IMR-90 (cell line): ENCODE results near the gene CCN6. TPM values are rescaled to one million over a fixed set of nuclear protein-coding genes. Genes with fewer than 3 reads are reported as not detected.
A peak's percentile ranks its signal among the peaks of the same experiment; 100 is the strongest.

Experiments used
- ATAC-seq: fragments of 200-7000 bp; cut with Tn5 transposase; 2 replicates; pipeline ENCODE4 v1.9.1; 2020; ENCODE audit warnings: low read depth, mild to moderate bottlenecking, moderate library complexity
- BruUV-seq: library from RNA; stranded (reverse); fragments of 400-500 nt; replicated peaks from 2 replicates; lab custom pipeline; 2021; lab: Mats Ljungman, UMichigan
- CTCF ChIA-PET: fragments of 300-600 bp; formaldehyde crosslinking; extraction: SDS; loops from one replicate; lab custom pipeline; 2021; ENCODE audit warnings: antibody characterized with exemption; lab: Yijun Ruan, JAX
- POLR2A ChIA-PET: fragments of 300-600 bp; sonication (Branson Sonifier 250); formaldehyde crosslinking; loops from one replicate; lab custom pipeline; 2022; ENCODE audit warnings: antibody characterized with exemption; ENCODE audit not compliant: unreplicated experiment; lab: Charles Lee
- DNase-seq: peaks from one replicate; pipeline ENCODE4 v3.0.0; 2013
- H2AFZ ChIP-seq: replicated peaks from 2 replicates; pipeline ENCODE3; 2013; ENCODE audit warnings: low read length, mild to moderate bottlenecking; ENCODE audit not compliant: poor library complexity
- H2AK5ac ChIP-seq: 2 replicates; pipeline ENCODE4 v1.6.1; 2013; ENCODE audit warnings: low read depth, low read length, inconsistent platforms
- H2AK9ac ChIP-seq: replicated peaks from 2 replicates; pipeline ENCODE3; 2013; ENCODE audit warnings: mild to moderate bottlenecking, low read depth, low read length, moderate library complexity; ENCODE audit not compliant: poor library complexity
- H2BK120ac ChIP-seq: 2 replicates; pipeline ENCODE4 v1.6.1; 2013; ENCODE audit warnings: low read depth, low read length, inconsistent platforms
- H2BK15ac ChIP-seq: 3 replicates; pipeline ENCODE4 v1.6.1; 2013; ENCODE audit warnings: low read depth, low read length, inconsistent platforms
- H2BK20ac ChIP-seq: 2 replicates; pipeline ENCODE4 v1.6.1; 2013; ENCODE audit warnings: low read depth, mild to moderate bottlenecking, inconsistent platforms, low read length, moderate library complexity
- H2BK5ac ChIP-seq: 2 replicates; pipeline ENCODE4 v1.6.1; 2013; ENCODE audit warnings: mild to moderate bottlenecking, low read depth, low read length, inconsistent platforms; ENCODE audit not compliant: poor library complexity, severe bottlenecking
- H3K14ac ChIP-seq: replicated peaks from 2 replicates; pipeline ENCODE4 v1.6.1; 2013; ENCODE audit warnings: low read depth, low read length, inconsistent platforms
- H3K18ac ChIP-seq: 2 replicates; pipeline ENCODE4 v1.6.1; 2013; ENCODE audit warnings: low read depth, low read length, control low read depth
- H3K23ac ChIP-seq: 2 replicates; pipeline ENCODE4 v1.6.1; 2013; ENCODE audit warnings: low read depth, low read length, inconsistent platforms
- H3K27ac ChIP-seq: 2 replicates; pipeline ENCODE4 v1.5.1; 2013; ENCODE audit warnings: mild to moderate bottlenecking, control low read depth, low read length; ENCODE audit not compliant: insufficient read depth
- H3K27me3 ChIP-seq: 2 replicates; pipeline ENCODE4 v1.6.1; 2013; ENCODE audit warnings: low read length; ENCODE audit not compliant: control insufficient read depth, insufficient read depth
- H3K36me3 ChIP-seq: 2 replicates; pipeline ENCODE4 v1.6.1; 2013; ENCODE audit warnings: low read length, mixed read lengths; ENCODE audit not compliant: control insufficient read depth, insufficient read depth
- H3K4ac ChIP-seq: 2 replicates; pipeline ENCODE4 v1.6.1; 2013; ENCODE audit warnings: low read depth, low read length, inconsistent platforms
- H3K4me1 ChIP-seq: 2 replicates; pipeline ENCODE4 v1.6.1; 2013; ENCODE audit warnings: low read length, mixed read lengths; ENCODE audit not compliant: control insufficient read depth, insufficient read depth
- H3K4me2 ChIP-seq: 2 replicates; pipeline ENCODE4 v1.6.1; 2013; ENCODE audit warnings: low read depth, mild to moderate bottlenecking, control low read depth, low read length, moderate library complexity
- H3K4me3 ChIP-seq: 2 replicates; pipeline ENCODE4 v1.5.1; 2013; ENCODE audit warnings: low read depth, mild to moderate bottlenecking, control low read depth, low read length, moderate library complexity; ENCODE audit not compliant: insufficient read depth
- H3K56ac ChIP-seq: 2 replicates; pipeline ENCODE4 v1.6.1; 2013; ENCODE audit warnings: low read length, inconsistent platforms; ENCODE audit not compliant: insufficient read depth; ENCODE audit errors: extremely low read depth
- H3K79me1 ChIP-seq, 2 experiments: 2 replicates each; pipeline ENCODE4 v1.6.1; 2013; ENCODE audit warnings: low read length in 2 of 2, inconsistent platforms in 1 of 2, low read depth in 1 of 2
- H3K9ac ChIP-seq: 2 replicates; pipeline ENCODE4 v1.6.1; 2013; ENCODE audit warnings: low read depth, low read length, control low read depth
- H3K9me1 ChIP-seq: 2 replicates; pipeline ENCODE4 v1.6.1; 2013; ENCODE audit warnings: low read length, inconsistent platforms; ENCODE audit not compliant: insufficient read depth
- H3K9me3 ChIP-seq: 2 replicates; pipeline ENCODE4 v1.6.1; 2013; ENCODE audit warnings: low read length; ENCODE audit not compliant: control insufficient read depth, insufficient read depth
- H4K20me1 ChIP-seq: 2 replicates; pipeline ENCODE4 v1.6.1; 2013; ENCODE audit warnings: low read length, inconsistent platforms; ENCODE audit not compliant: insufficient read depth
- H4K5ac ChIP-seq: 2 replicates; pipeline ENCODE4 v1.6.1; 2013; ENCODE audit warnings: mild to moderate bottlenecking, low read depth, low read length, control low read depth
- H4K8ac ChIP-seq, 2 experiments: 2 replicates each; pipeline ENCODE4 v1.6.1; 2013; ENCODE audit warnings: low read depth in 2 of 2, low read length in 2 of 2, control low read depth in 1 of 2, inconsistent platforms in 1 of 2
- H4K91ac ChIP-seq: 2 replicates; pipeline ENCODE4 v1.6.1; 2013; ENCODE audit warnings: low read depth, low read length, inconsistent platforms; ENCODE audit not compliant: insufficient read depth
- BHLHE40 ChIP-seq: fragments of 150-350 bp; IDR thresholded peaks from 2 replicates; pipeline ENCODE4 v1.6.1; 2016; ENCODE audit warnings: mild to moderate bottlenecking, low read depth, low read length
- CEBPB ChIP-seq: IDR thresholded peaks from 2 replicates; pipeline ENCODE4 v1.6.1; 2012; ENCODE audit warnings: low read depth, low read length, improper control_type of control experiment
- CTCF ChIP-seq: conservative IDR thresholded peaks from 2 replicates; pipeline ENCODE4 v1.5.1; 2012; ENCODE audit warnings: mild to moderate bottlenecking, low read depth, low read length, improper control_type of control experiment
- ELK1 ChIP-seq: fragments of 150-350 bp; IDR thresholded peaks from 2 replicates; pipeline ENCODE4 v1.6.1; 2016; ENCODE audit warnings: low read depth, mild to moderate bottlenecking, low read length, moderate library complexity, borderline replicate concordance
- FOS ChIP-seq: fragments of 150-350 bp; IDR thresholded peaks from 2 replicates; pipeline ENCODE4 v1.6.1; 2016; ENCODE audit warnings: low read depth, low read length
- MAZ ChIP-seq: IDR thresholded peaks from 2 replicates; pipeline ENCODE4 v1.6.1; 2012; ENCODE audit warnings: low read depth, mild to moderate bottlenecking, low read length, improper control_type of control experiment, moderate library complexity, borderline replicate concordance
- MXI1 ChIP-seq: IDR thresholded peaks from 2 replicates; pipeline ENCODE4 v1.6.1; 2012; ENCODE audit warnings: low read depth, mild to moderate bottlenecking, low read length, moderate library complexity, borderline replicate concordance
- POLR2A ChIP-seq: IDR thresholded peaks from 2 replicates; pipeline ENCODE4 v1.6.1; 2012; ENCODE audit warnings: mild to moderate bottlenecking, low read depth, low read length
- RCOR1 ChIP-seq: IDR thresholded peaks from 2 replicates; pipeline ENCODE4 v1.6.1; 2012; ENCODE audit warnings: mild to moderate bottlenecking, low read length, improper control_type of control experiment; ENCODE audit not compliant: insufficient replicate concordance
- RFX5 ChIP-seq: IDR thresholded peaks from 2 replicates; pipeline ENCODE4 v1.8.0; 2012; ENCODE audit warnings: low read depth, mild to moderate bottlenecking, low read length, moderate library complexity
- SMC3 ChIP-seq: fragments of 150-350 bp; IDR thresholded peaks from 2 replicates; pipeline ENCODE4 v1.6.1; 2016; ENCODE audit warnings: low read depth, mild to moderate bottlenecking, antibody characterized with exemption, low read length, moderate library complexity
- USF2 ChIP-seq: fragments of 150-350 bp; IDR thresholded peaks from 2 replicates; pipeline ENCODE4 v1.6.1; 2017; ENCODE audit warnings: mild to moderate bottlenecking, antibody characterized with exemption, low read length, low read depth
- WGBS, 2 experiments: methylation state at CpG; one replicate each; pipeline versions ENCODE4 v1.1.5 to v1.1.7; 2013; ENCODE audit warnings: missing lambda C conversion rate in 2 of 2; ENCODE audit not compliant: insufficient read length in 1 of 2; ENCODE audit errors: extremely low coverage in 2 of 2; 5-methylcytosine and 5-hydroxymethylcytosine counted together
- dilution Hi-C: fragments of 300-500 bp; cut with HindIII; formaldehyde crosslinking; loops from one replicate; pipeline ENCODE4 v1.14.3; 2018; ENCODE audit warnings: low sequenced_read_pairs; ENCODE audit not compliant: unreplicated experiment
- in situ Hi-C: fragments of 300-500 bp; cut with MboI; formaldehyde crosslinking; loops from 3 replicates; pipeline ENCODE4 v1.14.3; 2019; ENCODE audit warnings: low sequenced_read_pairs, inconsistent platforms, mixed read lengths
- intact Hi-C: fragments of 100-400 bp; cut with micrococcal nuclease; formaldehyde crosslinking; loops from 2 replicates; pipeline ENCODE4 v1.10.0; 2022
- polyA plus RNA-seq, 3 experiments: library from polyadenylated mRNA; depleted of rRNA; stranded (reverse); fragments of >200 nt; gene quantifications; 2 replicates each; pipeline ENCODE4 v1.2.3, GENCODE V29; 2012; ENCODE audit warnings: low replicate concordance in 1 of 3
- total RNA-seq: library from RNA; depleted of rRNA; stranded (reverse); fragments of >200 nt; gene quantifications from 2 replicates; pipeline ENCODE4 v1.2.3, GENCODE V29; 2012

Gene CCN6
- total and polyA plus RNA-seq, 2 of the 4 experiments (the other 2 are of a cell fraction) = not detected

- peak within 1 kb of the TSS; percentile 10; the same call in 1 of the 2 replicates for H4K5ac ChIP-seq
- H3K4me1 ChIP-seq = no peaks in the 10 kb centered on the region
- ChIA-PET POLR2A (no interaction called here), CTCF (interaction anchor here (0.7 to 2.4 kb wide), 10 partner anchors 8 to 252 kb away, joined by 3 to 13 read pairs (median 3); no protein-coding TSS in a partner anchor)
- peak within 1 kb of the TSS; percentile 42 for H3K18ac ChIP-seq
- peak within 1 kb of the TSS; percentile 92 for H3K9ac ChIP-seq
- peak within 1 kb of the TSS; percentile 39; the same call in 1 of the 2 replicates for H2BK120ac ChIP-seq
- no peaks in the 10 kb centered on the region for H3K9me1 ChIP-seq
- peak within 1 kb of the TSS; percentile 69 for H3K4me3 ChIP-seq
- H3K14ac ChIP-seq = peak within 1 kb of the TSS; percentile 71
- no peak within 1 kb of the TSS for H2AK5ac ChIP-seq
- H3K4me2 ChIP-seq = peak within 1 kb of the TSS; percentile 98
- H3K27ac ChIP-seq = peak within 1 kb of the TSS; percentile 65
- H3K9me3 ChIP-seq = no peaks in the 10 kb centered on the region
- peak within 1 kb of the TSS; percentile 60 for H2BK5ac ChIP-seq
- H3K56ac ChIP-seq = peak within 1 kb of the TSS; percentile 65; the same call in 1 of the 2 replicates
- H4K20me1 ChIP-seq = no peaks in the 10 kb centered on the region
- peaks cover 3 to 7% of the 10 kb centered on the region in 2 experiments; a peak in 1 of 4 replicates for H3K79me1 ChIP-seq
- H2AK9ac ChIP-seq = peak within 1 kb of the TSS; percentile 35
- in situ Hi-C loops (no loop called here), dilution Hi-C loops (no loop called here), intact Hi-C loops (loop anchor here (2.0 kb wide), 1 partner anchor 75 kb away; no protein-coding TSS in a partner anchor)
- peak within 1 kb of the TSS; percentile 3; the same call in 1 of the 3 replicates for H2BK15ac ChIP-seq
- peak within 1 kb of the TSS; percentile 75 for H3K23ac ChIP-seq
- H2BK20ac ChIP-seq = no peak within 1 kb of the TSS
- 0% methylated on average over 39 of the region's 60 CpGs; no CpG with 5 or more reads in 1 of the 2 experiments for WGBS, 2 experiments
- no TSS peak for BruUV-seq
- H4K8ac ChIP-seq = peak within 1 kb of the TSS; percentile 25 to 82; a peak in 3 of 4 replicates
- peak; percentile 98 for DNase-seq
- no peaks in the 10 kb centered on the region for H3K27me3 ChIP-seq
- ATAC-seq = peak; percentile 99
- peak within 1 kb of the TSS; percentile 95 for H2AFZ ChIP-seq
- H3K4ac ChIP-seq = peak within 1 kb of the TSS; percentile 45
- no peaks in the 10 kb centered on the region for H3K36me3 ChIP-seq
- 0 out of 2 replicates have a peak within 1 kb of the TSS, but pooled peaks have one; percentile 9 for H4K91ac ChIP-seq
- peak; percentile 69 for TF ChIP-seq POLR2A
- no peak for TF ChIP-seq RCOR1
- TF ChIP-seq CEBPB = no peak
- 0 out of 2 replicates have a peak, but pooled peaks have one; percentile 3 for TF ChIP-seq FOS
- no peak; the same call in 1 of the 2 replicates for TF ChIP-seq BHLHE40
- 0 out of 2 replicates have a peak, but pooled peaks have one; percentile 8 for TF ChIP-seq CTCF
- TF ChIP-seq RFX5 = no peak
- TF ChIP-seq SMC3 = no peak
- no peak for TF ChIP-seq USF2
- peak; percentile 85; the same call in 1 of the 2 replicates for TF ChIP-seq MXI1
- TF ChIP-seq MAZ = 0 out of 2 replicates have a peak, but pooled peaks have one; percentile 10
- TF ChIP-seq ELK1 = no peak
Measured at GRCh38 chr6:112087136-112087911, 33.4 kb downstream of the CCN6 start, which contains the start of the genes FAM229B and TUBE1. Gene FAM229B, plus strand, starts transcription at chr6:112087591. Its CDS starts 11,693 bp downstream, at chr6:112099284. Gene TUBE1, minus strand, starts transcription at chr6:112087482. Its CDS starts 48 bp downstream, at chr6:112087434.
